Gastrocnemius medialis (tissue), 4 donors: ENCODE data around the gene PAX2. TPM values are rescaled to one million over a fixed set of nuclear protein-coding genes. Genes with fewer than 3 reads are reported as not detected.

Source experiments
- ATAC-seq, 2 donors: fragments of 150-250 bp; one replicate each; pipeline ENCODE4 v1.9.1; 2016
- DNase-seq, 2 donors: peaks; one replicate each; pipeline ENCODE4 v3.0.0-alpha.2; 2019
- H3K27ac ChIP-seq, 4 donors: fragments of 200-600 bp; sonication (generic); 1 replicate in 1 of 4; 2 replicates in 3 of 4; pipeline ENCODE4 v1.5.1; 2016 to 2018; ENCODE audit warnings: mild to moderate bottlenecking in 2 of 4, moderate library complexity in 1 of 4
- H3K27me3 ChIP-seq, 3 donors: fragments of 200-600 bp; sonication (generic) in 2 of 3; 1 replicate in 1 of 3; 2 replicates in 2 of 3; pipeline versions ENCODE4 v1.5.1 to v1.6.0; 2016 to 2019; ENCODE audit warnings: mild to moderate bottlenecking in 1 of 3, moderate library complexity in 1 of 3
- H3K36me3 ChIP-seq, 2 donors: fragments of 200-600 bp; sonication (generic) in 1 of 2; one replicate each; pipeline ENCODE4 v1.5.1; 2017 to 2018
- H3K4me1 ChIP-seq, 2 donors: fragments of 200-600 bp; sonication (generic) in 1 of 2; one replicate each; pipeline ENCODE4 v1.5.1; 2016 to 2017; ENCODE audit warnings: mild to moderate bottlenecking in 2 of 2
- H3K4me3 ChIP-seq, 4 donors: fragments of 200-600 bp; sonication (generic) in 3 of 4; 1 replicate in 1 of 4; 2 replicates in 3 of 4; pipeline ENCODE4 v1.5.1; 2016 to 2019; ENCODE audit warnings: mild to moderate bottlenecking in 2 of 4
- H3K9me3 ChIP-seq, 3 donors: fragments of 200-600 bp; sonication (generic) in 2 of 3; 1 replicate in 1 of 3; 2 replicates in 2 of 3; pipeline ENCODE4 v1.5.1; 2016 to 2019
- POLR2A ChIP-seq, 2 donors: fragments of 450-650 bp; IDR thresholded peaks; one replicate each; pipeline ENCODE4 v1.6.1; 2017; ENCODE audit warnings: antibody characterized with exemption in 2 of 2, mild to moderate bottlenecking in 2 of 2, moderate library complexity in 2 of 2
- in situ Hi-C, 4 donors: fragments of 200-750 bp; cut with MboI; loops; one replicate each; pipeline versions ENCODE4 v1.15.0 to v1.8.0; 2017; ENCODE audit warnings: low sequenced_read_pairs in 4 of 4
- intact Hi-C: fragments of 100-400 bp; cut with DNase I; formaldehyde crosslinking; loops from one replicate; pipeline ENCODE4 v1.15.1; 2023; ENCODE audit warnings: low total_unique reads
- total RNA-seq, 4 donors: library from RNA; depleted of rRNA; stranded (reverse); fragments of >200 nt; gene quantifications; one replicate each; pipeline versions ENCODE4 v1.1.0 to v1.2.3, GENCODE V29; 2016
- TF ChIP-seq, protein P1 (sequence below), 5 experiments: fragments of 450-650 bp in 3 of 5; fragments of 200-600 bp in 2 of 5; sonication (generic) in 2 of 5; IDR thresholded peaks in 4 of 5; conservative IDR thresholded peaks in 1 of 5; 1 replicate in 4 of 5; 2 replicates in 1 of 5; pipeline ENCODE4 v1.5.1; 2016 to 2019; ENCODE audit warnings: antibody characterized with exemption in 5 of 5, mild to moderate bottlenecking in 3 of 5, moderate library complexity in 3 of 5

The PAX2 gene
- total RNA-seq, 4 donors from 2014 or later, result not detected

DNA sequence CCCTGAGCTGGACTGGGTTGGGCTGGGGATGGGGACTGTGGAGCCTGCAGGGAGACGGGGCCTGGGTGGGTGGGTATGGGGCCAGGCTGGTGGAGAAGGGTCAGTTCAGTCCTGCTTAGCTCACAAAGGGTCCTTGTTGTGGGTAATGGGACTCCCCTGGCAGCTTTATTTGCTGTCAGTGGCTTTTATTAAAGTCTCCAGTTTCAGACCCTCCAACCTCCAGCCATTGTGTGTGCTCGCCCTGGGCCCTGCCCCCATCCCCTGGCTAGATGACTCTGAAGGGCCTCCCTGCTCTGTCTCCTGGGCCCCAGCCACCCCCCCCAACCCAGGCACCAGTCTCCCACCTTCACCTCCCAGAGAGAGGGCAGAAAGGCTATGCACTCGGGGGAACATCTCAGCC is 123.0 kb downstream of the PAX2 start:
- Histone ChIP-seq H3K36me3 (no peaks in the 10 kb centered on the region), H3K27ac (no peak overlapping the region), H3K9me3 (no peaks in the 10 kb centered on the region), H3K4me1 (no peaks in the 10 kb centered on the region), H3K27me3 (peaks cover 0 to 10% (median 7%) of the 10 kb centered on the region in 3 donors), H3K4me3 (no peak overlapping the region)
- TF ChIP-seq POLR2A (IDR thresholded peaks at IDR 0.05), result no peak
- TF ChIP-seq, protein P1, sequence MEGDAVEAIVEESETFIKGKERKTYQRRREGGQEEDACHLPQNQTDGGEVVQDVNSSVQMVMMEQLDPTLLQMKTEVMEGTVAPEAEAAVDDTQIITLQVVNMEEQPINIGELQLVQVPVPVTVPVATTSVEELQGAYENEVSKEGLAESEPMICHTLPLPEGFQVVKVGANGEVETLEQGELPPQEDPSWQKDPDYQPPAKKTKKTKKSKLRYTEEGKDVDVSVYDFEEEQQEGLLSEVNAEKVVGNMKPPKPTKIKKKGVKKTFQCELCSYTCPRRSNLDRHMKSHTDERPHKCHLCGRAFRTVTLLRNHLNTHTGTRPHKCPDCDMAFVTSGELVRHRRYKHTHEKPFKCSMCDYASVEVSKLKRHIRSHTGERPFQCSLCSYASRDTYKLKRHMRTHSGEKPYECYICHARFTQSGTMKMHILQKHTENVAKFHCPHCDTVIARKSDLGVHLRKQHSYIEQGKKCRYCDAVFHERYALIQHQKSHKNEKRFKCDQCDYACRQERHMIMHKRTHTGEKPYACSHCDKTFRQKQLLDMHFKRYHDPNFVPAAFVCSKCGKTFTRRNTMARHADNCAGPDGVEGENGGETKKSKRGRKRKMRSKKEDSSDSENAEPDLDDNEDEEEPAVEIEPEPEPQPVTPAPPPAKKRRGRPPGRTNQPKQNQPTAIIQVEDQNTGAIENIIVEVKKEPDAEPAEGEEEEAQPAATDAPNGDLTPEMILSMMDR (IDR thresholded peaks at IDR 0.05 in 4 of 5, conservative IDR thresholded peaks at IDR 0.05 in 1 of 5), result no peak
- ATAC-seq (no peak), DNase-seq (no peak)
- in situ Hi-C loops, result no loop called here
- intact Hi-C loops, result no loop called here

DNA sequence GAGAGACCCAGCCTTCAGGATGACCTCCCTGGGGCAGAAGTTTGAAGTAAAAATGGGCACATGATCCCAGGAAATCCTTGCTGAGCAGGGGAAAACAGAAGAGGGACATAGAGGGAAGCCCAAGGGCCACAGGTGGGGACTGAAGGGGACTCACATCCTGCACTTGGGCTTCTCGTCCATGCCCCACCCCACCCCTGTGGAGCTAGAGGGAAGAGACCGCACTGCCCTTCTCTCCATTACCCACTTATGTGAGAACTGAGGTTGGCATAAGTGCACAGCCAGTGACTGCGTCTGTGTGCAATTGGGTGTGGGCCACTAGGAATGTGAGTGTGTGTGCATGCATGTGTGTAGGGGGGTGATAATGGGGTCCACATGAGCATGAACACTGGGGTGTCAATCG is 124.0 kb downstream of the PAX2 start:
- intact Hi-C loops, result no loop called here
- Histone ChIP-seq H3K9me3 (no peaks in the 10 kb centered on the region), H3K36me3 (no peaks in the 10 kb centered on the region), H3K27ac (no peak overlapping the region), H3K4me1 (no peaks in the 10 kb centered on the region), H3K4me3 (no peak overlapping the region), H3K27me3 (peaks cover 0 to 10% (median 7%) of the 10 kb centered on the region in 3 donors)
- ATAC-seq, result no peak
- DNase-seq, result no peak
- TF ChIP-seq, protein P1 (IDR thresholded peaks at IDR 0.05 in 4 of 5, conservative IDR thresholded peaks at IDR 0.05 in 1 of 5), result no peak
- TF ChIP-seq POLR2A (IDR thresholded peaks at IDR 0.05), result no peak
- in situ Hi-C loops, result no loop called here

DNA sequence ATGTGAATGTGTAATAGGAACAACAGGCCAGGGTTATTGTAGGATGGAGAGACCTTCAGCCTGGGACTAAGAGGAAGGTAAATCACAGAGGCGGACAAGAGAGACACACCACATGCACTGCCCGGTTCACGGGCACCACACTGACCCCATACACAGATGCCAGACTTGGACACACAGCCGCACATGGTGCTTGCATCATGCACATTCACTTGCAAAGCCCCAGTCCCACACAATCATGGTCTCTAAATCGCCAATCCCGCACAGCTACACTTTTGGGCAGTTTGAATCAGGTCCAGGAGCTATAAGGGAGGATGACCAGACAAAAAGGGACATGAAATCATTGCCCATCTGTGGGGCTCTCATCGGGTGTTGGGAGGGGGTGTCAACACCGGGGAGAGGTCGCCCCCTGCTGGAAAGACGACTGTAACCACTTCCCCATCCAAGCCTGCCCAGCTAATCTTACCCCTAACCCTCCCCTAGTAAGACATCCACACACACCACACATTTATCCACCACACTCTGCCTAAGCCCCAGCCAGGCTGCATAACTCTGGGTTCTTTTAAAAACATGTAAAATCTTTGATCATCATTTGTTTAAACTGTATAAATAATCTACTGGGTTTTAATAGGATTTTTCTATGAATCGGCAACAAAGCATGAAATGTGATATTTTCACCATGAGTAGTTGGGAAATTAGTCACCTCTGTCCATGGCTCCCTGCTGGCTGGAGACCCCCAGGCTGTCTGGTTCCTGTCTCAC is 126.8 kb downstream of the PAX2 start:
- peaks cover 0 to 16% (median 0%) of the 10 kb centered on the region in 3 donors for H3K27me3 ChIP-seq
- ATAC-seq, result no peak
- in situ Hi-C loops, result no loop called here
- intact Hi-C loops, result loop anchor here (10.0 kb wide), 1 partner anchor 197 kb away; no protein-coding TSS in a partner anchor
- H3K9me3 ChIP-seq, result no peaks in the 10 kb centered on the region
- TF ChIP-seq, protein P1 (IDR thresholded peaks at IDR 0.05 in 4 of 5, conservative IDR thresholded peaks at IDR 0.05 in 1 of 5), result peak in 1 of 5 experiments; percentile 37
- no peak for TF ChIP-seq POLR2A (IDR thresholded peaks at IDR 0.05)
- no peak for DNase-seq
- no peak overlapping the region for H3K27ac ChIP-seq
- no peaks in the 10 kb centered on the region for H3K4me1 ChIP-seq
- no peaks in the 10 kb centered on the region for H3K36me3 ChIP-seq
- no peak overlapping the region for H3K4me3 ChIP-seq

DNA sequence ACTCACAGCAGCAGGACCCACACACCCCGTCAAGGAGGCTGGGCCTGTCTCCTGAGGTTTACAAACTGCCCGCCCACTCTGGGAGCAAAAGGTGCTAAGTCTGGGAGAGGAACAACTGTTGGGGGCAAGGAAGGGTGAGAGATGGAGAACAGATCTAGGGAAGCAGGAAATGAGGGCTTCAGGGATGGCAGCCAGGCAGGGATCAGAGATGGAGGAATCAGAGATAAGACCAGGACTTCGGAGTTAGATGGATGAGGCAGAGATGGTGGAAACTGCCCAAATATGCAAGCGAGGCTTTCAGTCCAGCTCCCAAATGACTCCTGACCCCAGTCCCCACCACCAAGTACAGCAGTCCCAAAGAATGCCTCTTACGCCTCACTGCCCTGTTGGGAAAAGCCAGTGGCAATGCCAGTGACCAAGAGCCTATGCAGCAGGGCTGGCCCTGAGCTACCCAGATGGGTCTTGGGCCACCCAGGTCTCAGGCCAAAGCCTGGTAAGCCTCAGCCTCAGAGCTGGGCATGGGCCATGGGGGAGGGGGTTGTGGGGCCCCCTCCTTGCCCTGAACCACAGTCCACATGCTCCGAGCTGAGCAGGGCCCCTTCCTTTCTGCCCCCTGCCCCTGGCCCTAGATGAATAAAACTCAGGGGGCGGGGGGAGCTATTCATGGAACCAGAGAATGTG is 127.9 kb downstream of the PAX2 start:
- H3K4me1 ChIP-seq, result no peaks in the 10 kb centered on the region
- no peak overlapping the region for H3K27ac ChIP-seq
- TF ChIP-seq, protein P1 (IDR thresholded peaks at IDR 0.05 in 4 of 5, conservative IDR thresholded peaks at IDR 0.05 in 1 of 5), result no peak
- TF ChIP-seq POLR2A (IDR thresholded peaks at IDR 0.05), result no peak
- ATAC-seq (no peak), DNase-seq (no peak)
- no peaks in the 10 kb centered on the region for H3K9me3 ChIP-seq
- H3K36me3 ChIP-seq, result no peaks in the 10 kb centered on the region
- peaks cover 0 to 13% (median 0%) of the 10 kb centered on the region in 3 donors for H3K27me3 ChIP-seq
- in situ Hi-C loops (no loop called here), intact Hi-C loops (loop anchor here (10.0 kb wide), 1 partner anchor 198 kb away; no protein-coding TSS in a partner anchor)
- no peak overlapping the region for H3K4me3 ChIP-seq
